ENCODE data around the gene CD109.
"Not testable (repeated sequence)": the region's sequence is repeated elsewhere in the genome, so short reads cannot be mapped to it uniquely, and the experiment has no call there.

Gene CD109

GRCh38 chr6:73796881-73797280, 100.9 kb downstream of the CD109 start:
- DNase-seq, result no peak

- DNase-seq, result no peak
Observed at GRCh38 chr6:73797861-73798260, 101.9 kb downstream of the CD109 start.

GRCh38 chr6:73798592-73798991, 102.6 kb downstream of the CD109 start:
- DNase-seq, result no peak

GRCh38 chr6:73800997-73801396, 105.0 kb downstream of the CD109 start:
- DNase-seq, result no peak

DNA sequence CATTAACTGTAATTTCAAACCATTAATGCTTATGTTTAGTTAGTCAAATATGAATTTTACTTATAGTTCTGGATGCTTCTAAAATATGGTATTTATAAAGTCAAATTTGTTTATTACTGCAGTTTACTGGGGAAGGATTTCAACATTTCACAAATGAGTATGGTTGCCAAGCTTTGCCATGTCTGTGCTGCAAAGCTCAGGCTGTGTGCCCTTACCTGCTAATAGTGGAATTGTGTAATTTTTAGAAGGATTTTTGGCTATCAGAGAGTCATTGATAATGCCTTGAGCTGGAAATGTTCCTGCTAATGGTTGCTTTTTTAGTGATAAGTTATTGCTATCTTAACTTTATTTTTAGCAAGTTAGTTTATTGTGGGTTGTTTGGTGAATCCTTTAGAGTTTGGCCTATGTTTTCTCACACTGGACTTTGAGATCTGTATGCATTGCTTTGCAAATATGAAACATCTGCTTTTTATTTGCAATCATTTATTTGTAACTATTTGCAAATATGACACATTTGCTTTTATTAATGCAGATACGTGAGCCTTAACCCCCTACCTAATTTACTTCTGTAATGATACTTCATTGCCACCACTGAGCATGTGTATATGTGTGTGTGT, 105.8 kb downstream of the CD109 start:
- no peak for DNase-seq

- no peak for DNase-seq
Observed at GRCh38 chr6:73802366-73802765, 106.4 kb downstream of the CD109 start.

DNA sequence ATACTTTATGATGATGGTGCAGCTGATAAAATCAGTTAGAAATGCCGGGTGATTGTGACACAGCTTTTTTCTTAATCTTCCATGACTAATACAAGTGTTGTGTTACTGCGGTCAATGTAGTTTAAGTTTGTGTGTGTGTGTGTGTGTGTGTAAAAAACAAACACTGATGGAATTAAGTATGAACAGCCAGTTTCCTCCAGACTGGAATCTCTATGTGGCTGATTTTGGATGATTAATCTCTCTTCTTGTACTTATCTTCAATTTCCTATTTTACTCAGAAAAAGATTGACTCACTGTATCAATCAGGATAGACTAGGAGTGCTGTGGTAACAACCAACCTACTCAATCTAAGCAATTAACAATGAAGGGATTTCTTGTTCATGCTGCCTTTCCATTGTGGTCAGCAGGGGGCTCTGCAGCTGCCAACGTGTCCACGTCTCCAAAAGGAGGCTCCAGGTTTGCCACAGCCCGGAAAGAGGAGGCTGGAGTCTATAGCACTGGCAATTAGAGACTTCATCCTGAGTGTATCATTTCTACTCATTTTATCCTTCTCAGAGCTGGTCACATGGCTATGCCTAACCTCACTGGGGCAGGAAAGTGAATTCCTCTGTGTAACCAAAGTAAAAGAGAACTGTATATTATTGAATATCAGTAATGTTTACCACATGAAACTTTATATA, 107.7 kb downstream of the CD109 start:
- DNase-seq, result no peak

GRCh38 chr6:73805221-73805620, 109.2 kb downstream of the CD109 start:
- not testable (repeated sequence) for DNase-seq

DNA sequence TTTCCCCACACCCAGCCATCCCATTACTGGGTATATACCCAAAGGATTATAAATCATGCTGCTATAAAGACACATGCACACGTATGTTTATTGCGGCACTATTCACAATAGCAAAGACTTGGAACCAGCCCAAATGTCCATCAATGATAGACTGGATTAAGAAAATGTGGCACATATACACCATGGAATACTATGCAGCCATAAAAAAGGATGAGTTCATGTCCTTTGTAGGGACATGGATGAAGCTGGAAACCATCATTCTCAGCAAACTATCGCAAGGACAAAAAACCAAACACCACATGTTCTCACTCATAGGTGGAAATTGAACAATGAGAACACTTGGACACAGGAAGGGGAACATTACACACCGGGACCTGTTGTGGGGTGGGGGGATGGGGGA, 110.0 kb downstream of the CD109 start:
- DNase-seq, result not testable (repeated sequence)

DNA sequence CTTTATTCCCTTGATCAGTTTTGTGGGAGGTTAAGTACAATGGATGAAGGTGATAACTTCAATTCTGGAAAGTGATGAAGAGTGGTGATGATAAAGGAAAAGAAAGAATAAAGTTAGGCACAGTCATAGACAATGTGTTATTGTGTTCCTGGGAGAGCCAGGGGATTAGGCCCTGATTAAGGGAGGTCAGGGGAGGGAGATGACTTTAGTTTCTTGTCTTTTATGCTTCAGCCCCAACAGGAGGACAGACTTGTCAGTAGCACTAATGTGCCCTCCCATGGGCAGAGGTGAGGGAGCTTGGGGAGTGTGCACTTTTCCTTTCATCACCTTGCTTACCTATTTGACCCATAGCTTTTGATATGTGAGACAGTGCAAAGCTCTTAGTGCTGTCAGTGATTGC, 115.7 kb downstream of the CD109 start:
- no peak for DNase-seq

DNA sequence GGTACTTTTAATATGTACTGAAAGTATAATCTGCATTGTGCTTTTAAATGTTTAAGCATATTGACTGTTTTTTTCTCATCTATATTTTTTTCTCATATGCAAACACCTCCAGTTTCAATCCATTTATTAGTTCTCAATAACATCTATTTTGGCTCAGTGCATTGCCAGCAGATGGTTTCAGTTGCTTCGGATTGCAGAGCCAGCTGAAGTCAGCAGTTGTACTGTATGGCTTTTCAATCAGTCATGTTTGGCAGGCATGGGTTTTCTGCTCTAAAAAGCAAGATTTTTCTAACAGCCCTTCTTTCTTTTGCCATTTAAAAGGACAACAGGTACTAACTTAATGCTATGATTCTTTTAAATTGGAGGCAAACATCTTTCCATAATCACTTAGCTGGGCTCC, 121.2 kb downstream of the CD109 start:
- DNase-seq, result no peak

GRCh38 chr6:73823046-73823735, 127.2 kb downstream of the CD109 start:
- peak; percentile 30 for DNase-seq

DNA sequence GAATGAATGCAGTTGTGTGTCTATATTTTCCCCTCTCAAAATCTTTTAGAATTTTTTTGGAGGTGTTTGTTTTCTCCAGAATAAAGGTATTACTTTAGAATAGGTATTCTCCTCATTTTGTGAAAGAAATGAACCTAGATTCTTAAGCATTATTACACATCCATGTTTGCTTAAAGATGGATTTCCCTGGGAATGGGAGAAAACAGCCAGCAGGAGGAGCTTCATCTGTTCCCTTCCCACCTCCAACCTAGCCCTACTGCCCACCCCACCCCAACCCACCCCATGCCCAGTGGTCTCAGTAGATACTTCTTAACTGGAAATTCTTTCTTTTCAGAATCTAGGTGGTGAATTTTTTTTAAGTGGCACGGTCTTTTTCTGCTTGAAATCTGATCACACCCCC, 127.8 kb downstream of the CD109 start:
- DNase-seq, result no peak

GRCh38 chr6:73826571-73826970, 130.6 kb downstream of the CD109 start:
- no peak for DNase-seq

- DNase-seq, result no peak
Observed at GRCh38 chr6:73830119-73830518, 134.1 kb downstream of the CD109 start.

- DNase-seq, result no peak
Observed at GRCh38 chr6:73832313-73832712, 136.3 kb downstream of the CD109 start.

- DNase-seq, result not testable (repeated sequence)
Observed at GRCh38 chr6:73844696-73845095, 148.7 kb downstream of the CD109 start.

GRCh38 chr6:73851048-73851447, 155.0 kb downstream of the CD109 start:
- not testable (repeated sequence) for DNase-seq

GRCh38 chr6:73854998-73855718, 159.2 kb downstream of the CD109 start:
- peak; percentile 2 for DNase-seq

- no peak for DNase-seq
Observed at GRCh38 chr6:73857341-73857890, 161.4 kb downstream of the CD109 start.

DNA sequence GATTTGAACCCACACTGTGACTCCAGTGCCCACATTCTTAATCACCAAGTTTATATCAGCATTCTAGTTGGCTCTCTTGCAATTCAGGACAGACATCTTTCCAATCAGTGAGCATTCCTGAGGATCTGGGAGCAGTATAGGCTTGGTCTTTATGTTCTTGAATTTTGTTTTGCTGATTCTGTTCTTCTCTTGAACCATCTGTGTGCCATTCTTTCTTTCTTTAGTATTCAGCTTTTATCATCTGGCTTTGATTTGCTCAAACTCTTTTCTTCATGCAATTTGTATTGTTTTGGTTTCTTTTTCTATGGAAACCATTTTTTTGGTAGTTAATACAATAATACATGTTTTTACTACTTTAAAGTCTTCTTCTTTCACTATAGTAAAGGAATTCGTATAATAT, 162.4 kb downstream of the CD109 start:
- no peak for DNase-seq

GRCh38 chr6:73860303-73860702, 164.3 kb downstream of the CD109 start:
- DNase-seq, result no peak

DNA sequence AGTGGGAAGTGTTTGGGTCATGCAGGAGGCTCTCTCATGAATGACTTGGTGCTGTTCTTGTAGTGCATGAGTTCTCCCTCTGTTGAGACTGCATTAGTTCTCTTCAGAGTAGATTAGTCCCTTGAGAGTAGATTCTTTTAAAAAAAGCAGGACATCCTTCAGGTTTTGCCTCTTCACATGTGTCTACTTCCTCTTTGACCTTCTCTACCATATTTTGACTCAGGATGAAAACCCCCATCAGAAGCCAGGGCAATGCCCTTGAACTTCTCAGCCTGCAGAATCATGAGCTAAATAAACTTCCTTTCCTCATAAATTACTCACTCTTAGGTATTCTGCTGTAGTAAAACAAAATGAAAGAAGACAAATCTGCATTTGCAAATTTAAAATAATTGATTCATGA, 170.3 kb downstream of the CD109 start:
- no peak for DNase-seq

All from NCI-H2081 treated with DMSO at 0.1 percent for 48 hours (cell line).